OCI-LY1 (cell line): ENCODE measurements around the gene FMN1.

ENCODE experiments used
- EZH2 ChIP-seq: fragments of 200-600 bp; sonication (generic), shearing (Covaris generic); IDR thresholded peaks from 2 replicates; pipeline ENCODE4 v1.8.0; 2017; ENCODE audit warnings: borderline replicate concordance, mixed run types, mild to moderate bottlenecking, antibody characterized with exemption, low read length, moderate library complexity, mixed read lengths
- TF ChIP-seq, protein P1 (sequence below): fragments of 200-600 bp; sonication (generic), shearing (Covaris generic); IDR thresholded peaks from 2 replicates; pipeline ENCODE4 v1.5.1; 2017; ENCODE audit warnings: mild to moderate bottlenecking, antibody characterized with exemption, low read length, moderate library complexity, mixed read lengths

DNA sequence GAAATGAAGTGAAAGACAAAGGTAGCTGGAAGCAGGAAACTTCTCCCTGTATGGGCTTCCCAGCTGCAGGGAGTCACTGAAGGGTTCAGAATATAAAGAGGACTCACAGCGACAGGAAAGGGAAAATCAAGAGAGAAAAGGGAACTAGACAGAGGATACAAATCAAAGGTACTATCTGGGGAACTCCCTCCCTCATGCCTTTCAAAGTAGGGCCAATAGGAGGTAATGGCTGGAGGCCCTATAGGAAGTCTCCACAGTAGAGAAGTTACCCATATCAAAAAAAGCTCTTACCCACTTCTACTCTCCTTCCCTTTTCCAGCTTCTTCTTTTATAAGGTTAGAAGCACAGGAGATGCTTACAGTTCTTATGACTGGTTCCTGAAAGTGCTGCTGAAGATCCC is 43.5 kb downstream of the FMN1 start:
- TF ChIP-seq, protein P1, sequence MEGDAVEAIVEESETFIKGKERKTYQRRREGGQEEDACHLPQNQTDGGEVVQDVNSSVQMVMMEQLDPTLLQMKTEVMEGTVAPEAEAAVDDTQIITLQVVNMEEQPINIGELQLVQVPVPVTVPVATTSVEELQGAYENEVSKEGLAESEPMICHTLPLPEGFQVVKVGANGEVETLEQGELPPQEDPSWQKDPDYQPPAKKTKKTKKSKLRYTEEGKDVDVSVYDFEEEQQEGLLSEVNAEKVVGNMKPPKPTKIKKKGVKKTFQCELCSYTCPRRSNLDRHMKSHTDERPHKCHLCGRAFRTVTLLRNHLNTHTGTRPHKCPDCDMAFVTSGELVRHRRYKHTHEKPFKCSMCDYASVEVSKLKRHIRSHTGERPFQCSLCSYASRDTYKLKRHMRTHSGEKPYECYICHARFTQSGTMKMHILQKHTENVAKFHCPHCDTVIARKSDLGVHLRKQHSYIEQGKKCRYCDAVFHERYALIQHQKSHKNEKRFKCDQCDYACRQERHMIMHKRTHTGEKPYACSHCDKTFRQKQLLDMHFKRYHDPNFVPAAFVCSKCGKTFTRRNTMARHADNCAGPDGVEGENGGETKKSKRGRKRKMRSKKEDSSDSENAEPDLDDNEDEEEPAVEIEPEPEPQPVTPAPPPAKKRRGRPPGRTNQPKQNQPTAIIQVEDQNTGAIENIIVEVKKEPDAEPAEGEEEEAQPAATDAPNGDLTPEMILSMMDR = no peak
- no peak for TF ChIP-seq EZH2
